ENCODE data around the gene KIF4A. TPM values are rescaled to one million over a fixed set of nuclear protein-coding genes. Genes with fewer than 3 reads are reported as not detected.

The KIF4A gene
- total and polyA plus RNA-seq, 4 donors, result 0.33 to 2.4 (median 0.64) TPM

GRCh38 chrX:70324326-70324725 is 34.4 kb downstream of the KIF4A start:
- no peak for ATAC-seq (ENCODE audit: insufficient read depth, low FRiP score)
- Histone ChIP-seq H3K27me3 (ENCODE audit: control insufficient read depth in 3 of 3, insufficient read depth in 3 of 3, low read length in 2 of 3) (no peaks in the 10 kb centered on the region), H3K9ac (ENCODE audit: insufficient read depth in 1 of 2, low read length in 2 of 2) (no peak overlapping the region), H3K4me3 (no peak overlapping the region), H3K27ac (ENCODE audit: low read depth in 1 of 2, low read length in 1 of 2) (no peak overlapping the region), H3K9me3 (ENCODE audit: control insufficient read depth in 4 of 4, insufficient read depth in 3 of 4, low read length in 3 of 4) (no peaks in the 10 kb centered on the region), H3K36me3 (ENCODE audit: control insufficient read depth in 4 of 4, insufficient read depth in 4 of 4, low read length in 4 of 4) (no peaks in the 10 kb centered on the region), H3K4me1 (ENCODE audit: control insufficient read depth in 5 of 5, insufficient read depth in 5 of 5, low read length in 5 of 5) (no peaks in the 10 kb centered on the region)
- TF ChIP-seq, protein P1, sequence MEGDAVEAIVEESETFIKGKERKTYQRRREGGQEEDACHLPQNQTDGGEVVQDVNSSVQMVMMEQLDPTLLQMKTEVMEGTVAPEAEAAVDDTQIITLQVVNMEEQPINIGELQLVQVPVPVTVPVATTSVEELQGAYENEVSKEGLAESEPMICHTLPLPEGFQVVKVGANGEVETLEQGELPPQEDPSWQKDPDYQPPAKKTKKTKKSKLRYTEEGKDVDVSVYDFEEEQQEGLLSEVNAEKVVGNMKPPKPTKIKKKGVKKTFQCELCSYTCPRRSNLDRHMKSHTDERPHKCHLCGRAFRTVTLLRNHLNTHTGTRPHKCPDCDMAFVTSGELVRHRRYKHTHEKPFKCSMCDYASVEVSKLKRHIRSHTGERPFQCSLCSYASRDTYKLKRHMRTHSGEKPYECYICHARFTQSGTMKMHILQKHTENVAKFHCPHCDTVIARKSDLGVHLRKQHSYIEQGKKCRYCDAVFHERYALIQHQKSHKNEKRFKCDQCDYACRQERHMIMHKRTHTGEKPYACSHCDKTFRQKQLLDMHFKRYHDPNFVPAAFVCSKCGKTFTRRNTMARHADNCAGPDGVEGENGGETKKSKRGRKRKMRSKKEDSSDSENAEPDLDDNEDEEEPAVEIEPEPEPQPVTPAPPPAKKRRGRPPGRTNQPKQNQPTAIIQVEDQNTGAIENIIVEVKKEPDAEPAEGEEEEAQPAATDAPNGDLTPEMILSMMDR (IDR thresholded peaks at IDR 0.05; ENCODE audit: control extremely low read depth, extremely low read depth), result no peak
- no peak for DNase-seq
- 85 to 98% methylated on average over 2 of the region's 2 CpGs for WGBS, 2 donors

DNA sequence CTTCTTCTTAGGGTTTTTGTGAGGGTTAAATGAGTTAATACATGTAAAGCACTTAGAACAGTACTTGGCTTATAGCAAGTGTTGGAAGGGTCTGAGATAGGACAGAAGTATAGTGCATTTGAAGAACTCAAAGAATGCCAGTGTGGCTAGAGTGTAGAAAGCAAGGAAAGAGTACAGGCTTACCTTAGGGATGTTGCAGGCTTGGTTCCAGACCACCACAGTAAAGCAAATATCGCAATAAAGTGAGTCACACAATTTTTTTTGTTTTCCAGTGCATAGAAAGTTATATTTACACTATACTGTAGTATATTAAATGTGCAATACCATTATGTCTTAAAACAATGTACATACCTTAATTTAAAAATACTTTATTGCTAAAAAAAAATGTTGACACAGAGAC is 41.3 kb downstream of the KIF4A start:
- WGBS, 2 donors, result 60 to 94% methylated on average over 1 of the region's 1 CpG
- TF ChIP-seq, protein P1 (IDR thresholded peaks at IDR 0.05; ENCODE audit: control extremely low read depth, extremely low read depth), result no peak
- no peak for ATAC-seq (ENCODE audit: insufficient read depth, low FRiP score)

DNA sequence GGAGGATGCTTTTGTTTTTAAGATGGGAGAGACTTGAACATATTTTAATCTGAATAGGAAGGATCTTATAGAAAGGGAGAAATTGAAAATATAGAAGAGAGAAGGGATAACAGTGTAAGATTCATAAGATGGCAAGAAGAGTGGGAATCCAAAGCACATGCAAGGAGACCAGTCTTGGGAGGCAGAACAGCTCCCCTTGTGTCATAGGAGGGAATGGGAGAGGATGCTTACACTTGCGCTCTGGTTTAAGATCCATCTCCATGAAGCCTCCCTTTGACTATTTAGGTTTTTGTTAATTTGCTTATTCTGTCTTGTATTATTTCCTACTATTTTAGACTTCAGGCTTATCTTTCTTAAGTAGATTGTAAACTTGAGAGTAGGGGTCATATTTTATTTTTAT is 42.7 kb downstream of the KIF4A start:
- no peaks in the 10 kb centered on the region for H3K4me1 ChIP-seq (ENCODE audit: control insufficient read depth in 5 of 5, insufficient read depth in 5 of 5, low read length in 5 of 5)
- no peak for DNase-seq
- H3K36me3 ChIP-seq (ENCODE audit: control insufficient read depth in 4 of 4, insufficient read depth in 4 of 4, low read length in 4 of 4), result no peaks in the 10 kb centered on the region
- H3K4me3 ChIP-seq, result no peak overlapping the region
- no peak for ATAC-seq (ENCODE audit: insufficient read depth, low FRiP score)
- H3K27ac ChIP-seq (ENCODE audit: low read depth in 1 of 2, low read length in 1 of 2), result no peak overlapping the region
- H3K9me3 ChIP-seq (ENCODE audit: control insufficient read depth in 4 of 4, insufficient read depth in 3 of 4, low read length in 3 of 4), result no peaks in the 10 kb centered on the region
- H3K27me3 ChIP-seq (ENCODE audit: control insufficient read depth in 3 of 3, insufficient read depth in 3 of 3, low read length in 2 of 3), result no peaks in the 10 kb centered on the region
- H3K9ac ChIP-seq (ENCODE audit: insufficient read depth in 1 of 2, low read length in 2 of 2), result no peak overlapping the region
- TF ChIP-seq, protein P1 (IDR thresholded peaks at IDR 0.05; ENCODE audit: control extremely low read depth, extremely low read depth), result no peak
- WGBS, 2 donors, result 77 to 100% methylated on average over 1 of the region's 1 CpG

More for the DNA sequence above, 41.3 kb downstream of the KIF4A start:
- no peaks in the 10 kb centered on the region for H3K36me3 ChIP-seq (ENCODE audit: control insufficient read depth in 4 of 4, insufficient read depth in 4 of 4, low read length in 4 of 4)
- no peak overlapping the region for H3K27ac ChIP-seq (ENCODE audit: low read depth in 1 of 2, low read length in 1 of 2)
- no peaks in the 10 kb centered on the region for H3K9me3 ChIP-seq (ENCODE audit: control insufficient read depth in 4 of 4, insufficient read depth in 3 of 4, low read length in 3 of 4)
- H3K27me3 ChIP-seq (ENCODE audit: control insufficient read depth in 3 of 3, insufficient read depth in 3 of 3, low read length in 2 of 3), result no peaks in the 10 kb centered on the region
- no peak for DNase-seq
- no peaks in the 10 kb centered on the region for H3K4me1 ChIP-seq (ENCODE audit: control insufficient read depth in 5 of 5, insufficient read depth in 5 of 5, low read length in 5 of 5)
- H3K4me3 ChIP-seq, result no peak overlapping the region
- H3K9ac ChIP-seq (ENCODE audit: insufficient read depth in 1 of 2, low read length in 2 of 2), result no peak overlapping the region

GRCh38 chrX:70336767-70337166 is 46.9 kb downstream of the KIF4A start:
- ATAC-seq (ENCODE audit: insufficient read depth, low FRiP score) (no peak), DNase-seq (no peak)
- TF ChIP-seq, protein P1 (IDR thresholded peaks at IDR 0.05; ENCODE audit: control extremely low read depth, extremely low read depth), result no peak
- Histone ChIP-seq H3K27me3 (ENCODE audit: control insufficient read depth in 3 of 3, insufficient read depth in 3 of 3, low read length in 2 of 3) (no peaks in the 10 kb centered on the region), H3K4me3 (no peak overlapping the region), H3K27ac (ENCODE audit: low read depth in 1 of 2, low read length in 1 of 2) (no peak overlapping the region), H3K36me3 (ENCODE audit: control insufficient read depth in 4 of 4, insufficient read depth in 4 of 4, low read length in 4 of 4) (no peaks in the 10 kb centered on the region), H3K9me3 (ENCODE audit: control insufficient read depth in 4 of 4, insufficient read depth in 3 of 4, low read length in 3 of 4) (no peaks in the 10 kb centered on the region), H3K4me1 (ENCODE audit: control insufficient read depth in 5 of 5, insufficient read depth in 5 of 5, low read length in 5 of 5) (no peaks in the 10 kb centered on the region), H3K9ac (ENCODE audit: insufficient read depth in 1 of 2, low read length in 2 of 2) (no peak overlapping the region)

Measured in lung (tissue), 12 donors.